NCI-H2107 treated with DMSO at 0.1 percent for 48 hours (cell line): ENCODE data around the gene PLP1.
"Not testable (repeated sequence)": the region's sequence is repeated elsewhere in the genome, so short reads cannot be mapped to it uniquely, and the experiment has no call there.

Experiments
- DNase-seq: peaks from one replicate; lab custom pipeline; 2025; ENCODE audit not compliant: unreplicated experiment; lab: John Stamatoyannopoulos, UW

Gene PLP1

DNA sequence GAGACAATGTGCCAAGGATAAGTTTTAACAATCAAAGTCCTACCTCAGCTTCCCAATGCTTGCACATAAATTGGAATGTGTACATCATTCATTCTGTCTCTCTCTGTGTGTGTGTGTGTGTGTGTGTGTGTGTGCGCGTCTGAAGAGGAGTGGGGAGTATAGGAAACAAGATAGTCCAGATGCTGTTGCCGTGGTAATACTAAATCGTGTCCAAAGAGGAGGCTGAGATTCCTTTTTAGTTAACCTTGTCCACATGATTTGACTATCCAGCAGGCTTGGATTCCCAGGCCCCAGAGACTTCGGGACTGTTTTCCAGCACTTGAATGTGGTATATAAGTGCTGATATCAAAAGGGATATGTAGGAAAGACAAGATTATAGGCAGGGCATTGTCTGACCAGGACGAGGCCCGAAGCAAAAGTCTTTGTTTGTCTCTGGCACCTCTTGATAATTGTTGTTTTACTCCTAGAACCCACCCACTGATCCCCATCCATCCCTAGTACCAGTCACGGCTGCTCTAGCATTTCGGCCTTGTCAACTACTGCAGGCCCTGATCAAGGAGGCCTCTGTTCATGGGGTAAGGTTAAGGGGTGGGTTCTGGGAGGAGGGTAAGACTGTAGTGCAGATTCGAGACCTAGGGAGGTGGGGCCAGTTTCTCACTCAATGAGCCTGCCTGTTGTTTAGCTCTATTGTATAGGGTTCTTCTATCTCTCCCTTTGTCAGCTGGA is 3.9 kb downstream of the PLP1 start:
- no peak for DNase-seq

DNA sequence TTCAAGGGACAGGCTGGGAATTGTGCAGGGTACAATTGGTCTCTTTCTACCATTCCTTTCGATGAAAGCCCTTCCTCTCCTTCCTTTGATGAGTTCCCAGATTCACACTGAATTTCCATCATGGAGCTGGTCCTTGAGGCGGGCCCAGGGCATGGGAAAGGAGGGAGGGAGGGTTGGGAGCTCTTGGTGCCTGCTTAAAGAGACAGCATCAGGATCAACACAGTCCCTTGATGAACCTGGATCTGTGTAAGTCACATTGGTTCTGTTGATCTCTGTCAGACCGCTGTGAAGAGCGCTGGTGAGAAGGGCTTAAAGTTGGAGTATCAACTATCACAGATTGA is 4.4 kb downstream of the PLP1 start:
- DNase-seq = no peak

DNA sequence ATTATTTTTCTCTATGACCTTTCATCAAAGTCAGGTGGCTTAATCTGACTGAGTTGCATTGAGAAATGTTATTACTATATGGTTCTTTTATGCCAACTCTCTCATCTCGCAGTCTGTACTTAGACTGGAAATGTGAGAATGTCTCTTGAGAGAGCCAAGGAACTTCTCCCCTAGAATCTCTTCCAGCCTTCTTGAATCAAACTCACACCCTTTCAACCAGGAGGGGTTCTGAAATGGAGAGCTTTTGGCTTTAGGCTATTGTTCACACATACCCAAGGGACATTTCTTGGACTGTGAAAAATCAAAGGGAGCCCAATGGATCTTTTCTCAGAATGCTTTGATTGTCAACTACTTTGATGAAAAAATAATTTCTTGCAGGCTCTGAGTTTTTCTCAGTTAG is 5.1 kb downstream of the PLP1 start:
- no peak for DNase-seq

GRCh38 chrX:103782640-103783039 is 6.0 kb downstream of the PLP1 start:
- no peak for DNase-seq

GRCh38 chrX:103783196-103783595 is 6.6 kb downstream of the PLP1 start:
- DNase-seq = no peak

GRCh38 chrX:103783971-103784370 is 7.3 kb downstream of the PLP1 start:
- DNase-seq = no peak

DNA sequence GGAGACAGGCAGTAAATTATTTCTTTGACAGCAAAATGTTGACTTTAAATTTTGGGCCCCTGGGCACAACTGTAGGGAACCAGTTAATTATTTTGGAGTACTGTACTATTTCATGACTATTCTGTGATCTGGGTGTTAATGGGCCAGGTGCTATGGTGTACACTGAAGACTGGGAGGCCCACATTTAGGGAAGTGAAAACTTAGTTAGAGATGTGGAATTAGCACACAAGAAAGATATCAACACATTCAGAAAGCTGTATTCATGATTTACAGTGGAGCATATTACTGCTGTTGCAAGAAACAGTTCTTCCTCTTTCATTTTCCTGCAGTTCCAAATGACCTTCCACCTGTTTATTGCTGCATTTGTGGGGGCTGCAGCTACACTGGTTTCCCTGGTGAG is 12.4 kb downstream of the PLP1 start:
- no peak for DNase-seq

GRCh38 chrX:103791228-103791627 is 14.6 kb downstream of the PLP1 start:
- peak; percentile 40 for DNase-seq

DNA sequence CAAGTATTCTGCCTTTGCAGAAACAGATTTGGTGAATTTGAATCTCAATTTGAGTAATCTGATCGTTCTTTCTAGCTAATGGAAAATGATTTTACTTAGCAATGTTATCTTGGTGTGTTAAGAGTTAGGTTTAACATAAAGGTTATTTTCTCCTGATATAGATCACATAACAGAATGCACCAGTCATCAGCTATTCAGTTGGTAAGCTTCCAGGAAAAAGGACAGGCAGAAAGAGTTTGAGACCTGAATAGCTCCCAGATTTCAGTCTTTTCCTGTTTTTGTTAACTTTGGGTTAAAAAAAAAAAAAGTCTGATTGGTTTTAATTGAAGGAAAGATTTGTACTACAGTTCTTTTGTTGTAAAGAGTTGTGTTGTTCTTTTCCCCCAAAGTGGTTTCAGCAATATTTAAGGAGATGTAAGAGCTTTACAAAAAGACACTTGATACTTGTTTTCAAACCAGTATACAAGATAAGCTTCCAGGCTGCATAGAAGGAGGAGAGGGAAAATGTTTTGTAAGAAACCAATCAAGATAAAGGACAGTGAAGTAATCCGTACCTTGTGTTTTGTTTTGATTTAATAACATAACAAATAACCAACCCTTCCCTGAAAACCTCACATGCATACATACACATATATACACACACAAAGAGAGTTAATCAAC is 15.3 kb downstream of the PLP1 start:
- DNase-seq = peak; percentile 5

DNA sequence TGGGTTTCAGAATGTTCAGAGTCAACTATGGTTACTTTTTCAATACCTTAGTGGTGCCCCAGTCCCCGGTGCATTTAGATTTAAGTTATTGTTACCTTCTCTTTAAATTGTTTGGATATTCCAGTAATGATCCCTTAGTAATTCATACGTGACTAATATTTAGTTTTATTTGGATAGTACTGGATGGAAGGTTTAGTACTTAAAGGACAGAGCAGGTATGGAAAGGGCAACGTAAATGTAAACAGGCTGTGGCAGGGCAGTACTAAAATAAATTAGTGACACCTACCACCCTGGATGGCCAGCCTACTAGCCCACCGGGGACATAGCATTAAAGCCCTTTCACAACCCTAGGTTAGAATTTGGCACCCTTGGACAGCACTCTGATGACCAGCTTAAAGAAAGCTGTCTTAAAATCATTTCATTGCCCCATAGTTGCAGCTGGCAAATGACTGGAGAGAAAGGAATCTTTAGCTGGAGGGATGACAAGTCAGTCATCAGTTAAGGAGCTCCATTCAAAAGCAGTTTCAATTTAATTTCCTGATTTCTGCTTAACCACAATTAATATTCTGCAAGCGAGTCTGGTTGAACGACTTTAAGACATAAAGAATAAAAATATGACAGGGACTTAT is 16.4 kb downstream of the PLP1 start:
- no peak for DNase-seq

DNA sequence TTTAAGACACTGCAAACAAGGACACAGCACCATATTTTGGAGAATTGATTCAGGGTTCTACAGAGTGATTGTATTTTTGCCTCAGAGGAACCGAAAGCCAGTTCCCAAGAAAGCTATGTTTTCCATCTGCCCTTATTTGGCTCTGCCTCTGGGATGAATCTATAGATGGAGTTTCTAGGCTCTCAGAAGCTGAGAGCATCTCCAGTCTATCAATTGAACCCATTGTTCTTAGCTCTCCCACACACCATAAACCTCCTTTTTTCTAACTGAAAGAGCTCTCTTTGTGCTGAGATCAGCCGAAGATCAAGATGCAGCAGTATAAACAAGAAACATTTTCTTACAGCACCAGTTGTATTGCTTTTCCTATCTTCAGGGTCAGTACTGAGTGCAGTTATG is 16.9 kb downstream of the PLP1 start:
- no peak for DNase-seq

DNA sequence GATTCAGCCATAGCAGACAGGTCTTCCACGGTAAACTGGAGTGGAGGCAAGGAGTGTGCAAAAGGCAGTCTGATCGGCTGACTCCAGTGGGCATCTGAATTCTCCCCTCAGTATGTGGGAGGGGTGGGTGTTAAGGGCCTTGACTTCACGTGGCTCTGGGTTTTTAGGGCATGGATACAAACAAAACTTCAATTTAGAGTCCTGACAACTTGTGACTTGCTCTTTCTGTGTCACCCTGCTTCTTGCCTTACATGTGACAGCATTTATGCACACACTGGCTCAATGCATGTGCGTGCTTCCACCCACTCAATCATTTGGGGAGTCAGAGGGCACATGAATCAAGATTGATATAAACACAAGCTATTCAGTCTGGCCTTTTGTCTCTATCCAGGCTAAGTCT is 17.5 kb downstream of the PLP1 start:
- no peak for DNase-seq

GRCh38 chrX:103797691-103798090 is 21.1 kb downstream of the PLP1 start:
- no peak for DNase-seq

- DNase-seq = no peak
These were observed 23.7 kb downstream of the PLP1 start for GRCh38 chrX:103800318-103800717.

DNA sequence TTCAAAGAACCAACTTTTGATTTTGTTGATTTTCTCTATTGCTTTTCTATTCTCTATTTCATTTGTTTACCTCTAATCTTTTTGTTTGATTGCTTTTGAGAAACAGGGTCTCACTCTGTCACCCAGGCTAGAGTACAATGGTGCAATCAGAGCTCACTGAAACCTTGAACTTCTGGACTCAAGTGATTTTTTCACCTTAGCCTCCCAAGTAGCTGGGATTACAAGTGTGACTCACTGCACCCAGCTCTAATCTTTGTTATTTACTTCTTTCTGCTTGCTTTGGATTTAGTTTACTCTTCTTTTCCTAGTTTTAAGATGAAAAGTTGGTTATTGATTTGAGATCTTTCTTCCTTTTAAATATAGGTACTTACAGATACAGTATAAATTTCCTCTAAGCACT is 29.2 kb downstream of the PLP1 start:
- no peak for DNase-seq

DNA sequence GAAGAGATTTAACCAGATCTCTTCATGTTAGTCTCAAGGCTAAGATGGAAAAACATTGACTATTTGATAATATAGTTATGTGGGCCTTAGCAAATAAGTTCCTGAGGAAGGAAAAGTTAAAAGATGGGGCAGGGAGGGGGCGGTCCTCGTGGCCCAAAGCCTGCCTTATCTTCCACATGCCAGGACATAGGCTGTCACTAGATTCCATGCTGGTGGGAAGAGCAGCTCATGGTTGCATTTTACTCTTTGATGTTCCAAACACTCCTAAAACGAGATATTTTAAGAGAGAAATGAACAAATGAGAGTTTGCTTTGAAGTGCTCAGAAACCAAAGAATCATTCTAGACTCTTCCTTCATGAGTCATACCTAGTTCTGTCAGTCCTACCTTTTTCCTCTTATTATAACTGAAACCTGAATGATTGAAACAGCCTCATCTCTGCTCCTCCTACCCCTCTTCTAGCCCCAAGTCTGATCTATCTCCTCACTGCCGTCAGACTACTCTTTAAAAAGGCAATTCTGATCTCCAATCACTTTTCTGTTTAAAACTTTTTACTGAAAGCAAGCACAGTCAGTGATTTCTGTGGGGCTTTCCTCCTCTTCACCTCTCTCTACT is 30.3 kb downstream of the PLP1 start:
- no peak for DNase-seq

DNA sequence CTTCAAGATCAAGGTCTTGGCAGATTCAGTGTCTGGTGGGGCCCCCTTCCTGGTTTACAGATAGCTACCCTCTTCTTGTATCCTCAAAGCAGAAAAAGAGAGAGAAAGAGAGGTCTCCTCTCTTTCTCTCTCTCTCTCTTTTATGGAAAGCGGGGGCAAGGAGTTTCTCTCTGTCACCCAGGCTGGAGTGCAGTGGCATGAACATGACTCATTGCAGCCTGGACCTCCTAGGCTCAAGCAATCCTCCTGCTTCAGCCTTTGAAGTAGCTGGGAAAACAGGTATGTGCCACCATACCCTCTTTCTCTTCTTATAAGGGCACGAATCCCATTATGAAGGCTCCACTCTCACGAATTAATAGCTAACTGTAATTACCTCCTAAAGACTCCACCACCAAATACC is 35.2 kb downstream of the PLP1 start:
- DNase-seq = no peak

GRCh38 chrX:103817101-103817500 is 40.5 kb downstream of the PLP1 start:
- DNase-seq = not testable (repeated sequence)

DNA sequence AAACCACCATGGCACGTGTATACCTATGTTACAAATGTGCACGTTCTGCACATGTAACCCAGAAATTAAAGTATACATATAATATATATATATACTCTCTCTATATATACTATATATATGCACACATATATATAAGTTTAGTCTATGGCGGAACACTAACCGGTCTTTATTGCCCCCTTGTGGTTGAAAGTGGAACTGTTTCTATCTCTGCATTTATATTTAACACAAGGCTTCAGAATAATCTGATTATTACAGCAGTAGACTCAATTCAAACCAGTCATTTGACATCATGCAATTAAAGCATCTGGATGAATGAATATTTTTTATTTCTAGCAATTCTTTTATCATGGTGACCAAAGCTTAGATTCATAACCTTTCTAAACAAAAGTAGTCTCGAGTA is 40.9 kb downstream of the PLP1 start:
- DNase-seq = peak; percentile 53

- no peak for DNase-seq
These were observed 42.4 kb downstream of the PLP1 start for GRCh38 chrX:103818842-103819619.

- not testable (repeated sequence) for DNase-seq
These were observed 44.2 kb downstream of the PLP1 start for GRCh38 chrX:103820802-103821201.
